PC-9 (cell line): Measurements from ENCODE around the gene USP11. TPM values are rescaled to one million over a fixed set of nuclear protein-coding genes. Genes with fewer than 3 reads are reported as not detected.

Experiments
- Bru-seq: library from RNA; stranded (reverse); fragments of 400-500 nt; gene quantifications from one replicate; lab custom pipeline; 2021; lab: Mats Ljungman, UMichigan
- BruChase-seq, 2 experiments: library from RNA; stranded (reverse); fragments of 400-500 nt; gene quantifications; one replicate each; lab custom pipeline; 2021; lab: Mats Ljungman, UMichigan
- BruUV-seq: library from RNA; stranded (reverse); fragments of 400-500 nt; replicated peaks from 2 replicates; lab custom pipeline; 2021; lab: Mats Ljungman, UMichigan
- CTCF ChIA-PET: fragments of 300-600 bp; sonication (Branson Sonifier 250); formaldehyde crosslinking; loops from one replicate; lab custom pipeline; 2022; ENCODE audit warnings: antibody characterized with exemption; lab: Charles Lee
- POLR2A ChIA-PET: fragments of 300-600 bp; sonication (Branson Sonifier 250); formaldehyde crosslinking; loops from one replicate; lab custom pipeline; 2022; ENCODE audit warnings: antibody characterized with exemption; ENCODE audit not compliant: unreplicated experiment; lab: Charles Lee
- DNase-seq, 2 experiments: peaks; one replicate each; pipeline versions ENCODE4 v3.0.0 to v3.0.0-alpha.2; 2015 to 2022; ENCODE audit warnings: mixed read lengths in 1 of 2
- H2AFZ ChIP-seq: fragments of 200-600 bp; sonication (generic); 2 replicates; pipeline ENCODE4 v1.8.1; 2017; ENCODE audit warnings: antibody characterized with exemption
- H3F3A ChIP-seq: fragments of 200-600 bp; sonication (generic); 2 replicates; pipeline ENCODE4 v1.8.1; 2017; ENCODE audit warnings: antibody characterized with exemption, mild to moderate bottlenecking, low read depth; ENCODE audit not compliant: insufficient read depth
- H3K27ac ChIP-seq: fragments of 200-600 bp; sonication (generic); 2 replicates; pipeline ENCODE4 v1.6.1; 2016; ENCODE audit warnings: mixed run types
- H3K27me3 ChIP-seq: fragments of 200-600 bp; sonication (generic); 2 replicates; pipeline ENCODE4 v1.6.1; 2016; ENCODE audit warnings: low read depth, mixed run types; ENCODE audit not compliant: insufficient read depth
- H3K36me3 ChIP-seq: fragments of 200-600 bp; sonication (generic); 2 replicates; pipeline ENCODE4 v1.6.1; 2016; ENCODE audit warnings: low read depth, mixed run types
- H3K4me1 ChIP-seq: fragments of 200-600 bp; sonication (generic); replicated peaks from 2 replicates; pipeline ENCODE4 v1.6.1; 2016; ENCODE audit warnings: mixed run types; ENCODE audit not compliant: insufficient read depth
- H3K4me2 ChIP-seq: fragments of 200-600 bp; sonication (generic); 2 replicates; pipeline ENCODE4 v1.6.1; 2017; ENCODE audit warnings: mixed run types
- H3K4me3 ChIP-seq: fragments of 200-600 bp; sonication (generic); 2 replicates; pipeline ENCODE4 v1.6.1; 2016; ENCODE audit warnings: mixed run types
- H3K79me2 ChIP-seq: fragments of 200-600 bp; sonication (generic); 2 replicates; pipeline ENCODE4 v1.6.1; 2017; ENCODE audit warnings: low read depth, mixed run types
- H3K9me2 ChIP-seq: fragments of 200-600 bp; sonication (generic); 2 replicates; pipeline ENCODE4 v1.8.1; 2017; ENCODE audit warnings: mild to moderate bottlenecking; ENCODE audit not compliant: insufficient read depth
- H3K9me3 ChIP-seq: fragments of 200-600 bp; sonication (generic); 2 replicates; pipeline ENCODE4 v1.8.1; 2016; ENCODE audit warnings: low read depth; ENCODE audit not compliant: insufficient read depth
- H4K20me1 ChIP-seq: fragments of 200-600 bp; sonication (generic); 2 replicates; pipeline ENCODE4 v1.8.1; 2017; ENCODE audit not compliant: insufficient read depth
- CTCF ChIP-seq: fragments of 200-600 bp; sonication (generic); conservative IDR thresholded peaks from 2 replicates; pipeline ENCODE4 v1.6.1; 2017; ENCODE audit warnings: mixed run types, antibody characterized with exemption, mild to moderate bottlenecking, moderate library complexity
- EZH2 ChIP-seq: fragments of 200-600 bp; sonication (generic); IDR thresholded peaks from 2 replicates; pipeline ENCODE4 v1.8.0; 2017; ENCODE audit warnings: antibody characterized with exemption, low read depth
- intact Hi-C: fragments of 100-400 bp; cut with micrococcal nuclease; formaldehyde crosslinking; loops from one replicate; pipeline ENCODE4 v1.10.0; 2022; ENCODE audit not compliant: unreplicated experiment
- long read RNA-seq: library from polyadenylated mRNA; stranded (forward); transcript quantifications from one replicate; pipeline ENCODE4 v2.0.0, GENCODE V29; 2022
- total RNA-seq: library from RNA; stranded (reverse); gene quantifications from 2 replicates; pipeline ENCODE4 v1.2.3, GENCODE V29; 2021

The USP11 gene
- total RNA-seq: 25.3 and 30.9 TPM in 2 replicates
- Bru-seq, nascent RNA: percentile 63 among the genes with signal in this experiment
- percentile 60 among the genes with signal in this experiment for BruChase-seq, experiment 1, labeled RNA remaining after a 2-hour chase
- percentile 84 among the genes with signal in this experiment for BruChase-seq, experiment 2, labeled RNA remaining after a 6-hour chase
- long read RNA-seq, transcript USP11-204 (21 exons, 3,515 nt): major isoform, 33 of 54 reads
- long read RNA-seq, partial matches to known transcripts: 5 of 54 reads
- long read RNA-seq, other reads (novel, unspliced or antisense): 16 of 54 reads

GRCh38 chrX:47232803-47233332 is at the start of gene USP11:
Gene USP11 (plus strand): TSS chrX:47233009. CDS start chrX:47233044, 35 bp downstream.
- H3F3A ChIP-seq: no peaks in the 10 kb centered on the region
- no peaks in the 10 kb centered on the region for H3K9me3 ChIP-seq
- intact Hi-C loops: loop anchor here (1.0 to 5.0 kb wide), 3 partner anchors 15 to 129 kb away; partner anchors contain the start of gene CDK16
- no peaks in the 10 kb centered on the region for H3K36me3 ChIP-seq
- no peaks in the 10 kb centered on the region for H3K27me3 ChIP-seq
- peaks cover 22% of the 10 kb centered on the region for H3K79me2 ChIP-seq
- peak within 1 kb of the TSS; percentile 69 for H3K4me2 ChIP-seq
- DNase-seq: no peak
- ChIA-PET CTCF (no interaction called here), POLR2A (interaction anchor here (0.6 kb wide), 1 partner anchor 290 kb away, joined by 6 read pairs; no protein-coding TSS in a partner anchor)
- peak within 1 kb of the TSS; percentile 62 for H3K4me3 ChIP-seq
- no peaks in the 10 kb centered on the region for H4K20me1 ChIP-seq
- H3K27ac ChIP-seq: peak within 1 kb of the TSS; percentile 96
- TF ChIP-seq EZH2 (no peak), CTCF (no peak)
- H2AFZ ChIP-seq: no peak within 1 kb of the TSS
- TSS peak; percentile 73 for BruUV-seq
- no peaks in the 10 kb centered on the region for H3K4me1 ChIP-seq
- H3K9me2 ChIP-seq: no peaks in the 10 kb centered on the region

GRCh38 chrX:47184486-47184885 is 48.3 kb upstream of the USP11 start:
- peaks cover 3% of the 10 kb centered on the region; the same call in 1 of the 2 replicates for H3F3A ChIP-seq
- H3K4me1 ChIP-seq: no peaks in the 10 kb centered on the region
- no peaks in the 10 kb centered on the region for H3K27me3 ChIP-seq
- intact Hi-C loops: no loop called here
- no peak overlapping the region for H3K27ac ChIP-seq
- H4K20me1 ChIP-seq: no peaks in the 10 kb centered on the region
- no peak overlapping the region for H3K4me2 ChIP-seq
- no peak for DNase-seq
- H2AFZ ChIP-seq: no peak overlapping the region
- H3K79me2 ChIP-seq: no peaks in the 10 kb centered on the region
- no peaks in the 10 kb centered on the region for H3K36me3 ChIP-seq
- TF ChIP-seq EZH2: no peak
- no peak for TF ChIP-seq CTCF
- no peaks in the 10 kb centered on the region for H3K9me3 ChIP-seq
- CTCF ChIA-PET: no interaction called here
- POLR2A ChIA-PET: no interaction called here
- BruUV-seq: no TSS peak
- no peak overlapping the region for H3K4me3 ChIP-seq
- no peaks in the 10 kb centered on the region for H3K9me2 ChIP-seq

DNA sequence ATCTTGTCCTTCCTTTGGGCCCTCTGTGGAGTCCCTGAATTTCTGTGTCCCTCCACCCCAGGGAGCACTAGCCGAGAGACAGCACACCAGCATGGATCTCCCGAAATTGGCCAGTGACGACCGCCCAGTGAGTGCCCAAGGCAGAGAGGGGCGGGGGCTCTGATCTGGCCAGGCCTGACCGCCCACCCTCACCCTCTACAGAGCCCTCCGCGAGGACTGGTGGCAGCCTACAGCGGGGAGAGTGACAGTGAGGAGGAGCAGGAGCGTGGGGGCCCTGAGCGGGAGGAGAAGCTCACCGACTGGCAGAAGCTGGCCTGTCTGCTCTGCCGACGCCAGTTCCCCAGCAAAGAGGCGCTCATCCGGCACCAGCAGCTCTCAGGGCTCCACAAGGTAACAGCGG is 47.6 kb upstream of the USP11 start:
- no peak for DNase-seq
- Histone ChIP-seq H3K4me2 (no peak overlapping the region), H3K27ac (no peak overlapping the region), H3K79me2 (no peaks in the 10 kb centered on the region), H3K4me1 (no peaks in the 10 kb centered on the region), H3K4me3 (no peak overlapping the region), H3F3A (peaks cover 3% of the 10 kb centered on the region; the same call in 1 of the 2 replicates), H2AFZ (no peak overlapping the region), H3K9me2 (no peaks in the 10 kb centered on the region), H4K20me1 (no peaks in the 10 kb centered on the region), H3K36me3 (no peaks in the 10 kb centered on the region), H3K9me3 (no peaks in the 10 kb centered on the region), H3K27me3 (no peaks in the 10 kb centered on the region)
- TF ChIP-seq CTCF: no peak
- TF ChIP-seq EZH2: no peak
- no TSS peak for BruUV-seq
- ChIA-PET CTCF (no interaction called here), POLR2A (no interaction called here)
- intact Hi-C loops: no loop called here
